K562 (cell line): ENCODE data around the gene ZNF229. TPM values are rescaled to one million over a fixed set of nuclear protein-coding genes. Genes with fewer than 3 reads are reported as not detected.

ENCODE experiments used
- ATAC-seq: fragments of 200-7000 bp; cut with Tn5 transposase; 3 replicates; pipeline ENCODE4 v1.9.1; 2020; ENCODE audit warnings: moderate library complexity
- Bru-seq: library from RNA; stranded (reverse); fragments of 400-500 nt; gene quantifications from one replicate; lab custom pipeline; 2021; lab: Mats Ljungman, UMichigan
- BruChase-seq, 2 experiments: library from RNA; stranded (reverse); fragments of 400-500 nt; gene quantifications; one replicate each; lab custom pipeline; 2021; lab: Mats Ljungman, UMichigan
- BruUV-seq: library from RNA; stranded (reverse); fragments of 400-500 nt; replicated peaks from 2 replicates; lab custom pipeline; 2021; lab: Mats Ljungman, UMichigan
- CTCF ChIA-PET: fragments of 300-600 bp; formaldehyde crosslinking; extraction: SDS; loops from one replicate; lab custom pipeline; 2021; ENCODE audit warnings: low intra/inter-chr PET ratio; lab: Yijun Ruan, JAX
- POLR2A ChIA-PET: fragments of 300-600, 350-650 bp; sonication (Branson Sonifier 250); formaldehyde crosslinking; extraction: SDS; loops from one replicate; lab custom pipeline; 2021; ENCODE audit warnings: antibody characterized with exemption, inconsistent platforms; lab: Yijun Ruan, JAX
- DNase-seq, 4 experiments: peaks; one replicate each; pipeline versions ENCODE4 v3.0.0 to v3.0.0-alpha.2; 2011 to 2018; ENCODE audit warnings: low spot score in 3 of 4, mixed read lengths in 3 of 4; ENCODE audit errors: extremely low read depth in 1 of 4
- FAIRE-seq: peaks from 2 replicates; lab custom pipeline; 2011; peaks lifted over from hg19 to GRCh38; lab: Jason Lieb, UNC
- H2AFZ ChIP-seq: 2 replicates; pipeline ENCODE4 v1.6.0; 2011; ENCODE audit warnings: low read depth, low read length, control low read depth, inconsistent platforms
- H3K27ac ChIP-seq: fragments of 200-600 bp; 3 replicates; pipeline ENCODE4 v1.8.0; 2011; ENCODE audit warnings: low read depth, mild to moderate bottlenecking, control low read depth, inconsistent platforms, low read length, moderate library complexity, mixed read lengths; ENCODE audit errors: extremely low read depth
- H3K27me3 ChIP-seq, 2 experiments: fragments of 300-600 bp in 1 of 2; 2 replicates in 1 of 2; 3 replicates in 1 of 2; pipeline versions ENCODE4 v1.6.0 to v1.8.0; 2011; ENCODE audit warnings: inconsistent platforms in 2 of 2, low read length in 2 of 2, mild to moderate bottlenecking in 1 of 2, mixed read lengths in 1 of 2, moderate library complexity in 1 of 2; ENCODE audit not compliant: control insufficient read depth in 2 of 2, insufficient read depth in 2 of 2
- H3K36me3 ChIP-seq: fragments of 300-600 bp; 3 replicates; pipeline ENCODE4 v1.8.0; 2011; ENCODE audit warnings: mild to moderate bottlenecking, low read length, inconsistent platforms; ENCODE audit not compliant: control insufficient read depth, insufficient read depth
- H3K4me1 ChIP-seq, 2 experiments: fragments of 200-600 bp in 1 of 2; replicated peaks in 1 of 2; 2 replicates in 1 of 2; 3 replicates in 1 of 2; pipeline versions ENCODE4 v1.5.1 to v1.8.0; 2011; ENCODE audit warnings: inconsistent platforms in 2 of 2, low read length in 2 of 2, mild to moderate bottlenecking in 1 of 2, mixed read lengths in 1 of 2, moderate library complexity in 1 of 2; ENCODE audit not compliant: control insufficient read depth in 2 of 2, insufficient read depth in 2 of 2
- H3K4me2 ChIP-seq: 2 replicates; pipeline ENCODE4 v1.6.1; 2011; ENCODE audit warnings: low read length, control low read depth, inconsistent platforms, mixed read lengths; ENCODE audit not compliant: insufficient read depth
- H3K4me3 ChIP-seq: fragments of 200-600 bp; sonication (generic), shearing (Covaris generic); 2 replicates; pipeline ENCODE4 v1.5.1; 2016; ENCODE audit warnings: control low read depth, inconsistent platforms
- H3K79me2 ChIP-seq: fragments of 200-600 bp; 3 replicates; pipeline ENCODE4 v1.8.0; 2011; ENCODE audit warnings: low read length, inconsistent platforms; ENCODE audit not compliant: control insufficient read depth, insufficient read depth
- H3K9ac ChIP-seq, 2 experiments: 2 replicates each; pipeline versions ENCODE4 v1.6.0 to v1.6.1; 2011; ENCODE audit warnings: low read depth in 2 of 2, low read length in 2 of 2, control low read depth in 1 of 2, inconsistent platforms in 1 of 2, mild to moderate bottlenecking in 1 of 2, mixed read lengths in 1 of 2; ENCODE audit not compliant: insufficient read depth in 1 of 2
- H3K9me1 ChIP-seq: one replicate; pipeline ENCODE4 v1.6.0; 2011; ENCODE audit warnings: inconsistent platforms, mild to moderate bottlenecking, low read length, moderate library complexity; ENCODE audit not compliant: control insufficient read depth, insufficient read depth
- H3K9me3 ChIP-seq: replicated peaks from 2 replicates; pipeline ENCODE4 v1.5.1; 2011; ENCODE audit warnings: low read depth, low read length, inconsistent platforms; ENCODE audit not compliant: control insufficient read depth, insufficient read depth
- H4K20me1 ChIP-seq: replicated peaks from 2 replicates; pipeline ENCODE4 v1.6.1; 2011; ENCODE audit warnings: low read length, inconsistent platforms, mixed read lengths; ENCODE audit not compliant: control insufficient read depth, insufficient read depth
- ELF1 ChIP-seq: fragments of 200-800 bp; sonication (Bioruptor generic); IDR thresholded peaks from 2 replicates; pipeline ENCODE4 v1.6.1; 2016; ENCODE audit warnings: missing genetic modification characterization, missing compliant biosample characterization
- ETV5 ChIP-seq: sonication (generic); formaldehyde crosslinking; IDR thresholded peaks from 2 replicates; pipeline ENCODE4 v1.4.0; 2020; ENCODE audit warnings: low read depth, mild to moderate bottlenecking, missing genetic modification reagents
- JUND ChIP-seq, 2 experiments: IDR thresholded peaks; 2 replicates in 1 of 2; 3 replicates in 1 of 2; pipeline ENCODE4 v1.6.1; 2011; ENCODE audit warnings: borderline replicate concordance in 2 of 2, low read depth in 2 of 2, low read length in 2 of 2, improper control_type of control experiment in 1 of 2, missing biosample characterization in 1 of 2, missing genetic modification characterization in 1 of 2, missing genetic modification reagents in 1 of 2
- MAZ ChIP-seq, 2 experiments: fragments of 450-650 bp in 1 of 2; sonication (generic) in 1 of 2; formaldehyde crosslinking; IDR thresholded peaks in 1 of 2; conservative IDR thresholded peaks in 1 of 2; 2 replicates each; pipeline versions ENCODE4 v1.4.0 to v1.5.0; 2020; ENCODE audit warnings: mild to moderate bottlenecking in 1 of 2, missing genetic modification reagents in 1 of 2
- NR2C2 ChIP-seq, 2 experiments: fragments of 200-800 bp in 1 of 2; sonication (Bioruptor generic) in 1 of 2; sonication (generic) in 1 of 2; formaldehyde crosslinking in 1 of 2; IDR thresholded peaks; 2 replicates each; pipeline versions ENCODE4 v1.6.1 to v1.8.0; 2016 to 2022; ENCODE audit warnings: mild to moderate bottlenecking in 1 of 2, missing compliant biosample characterization in 1 of 2, missing genetic modification characterization in 1 of 2, missing genetic modification reagents in 1 of 2
- PHF8 ChIP-seq: fragments of 200-600 bp; sonication (generic); IDR thresholded peaks from 2 replicates; pipeline ENCODE4 v1.6.1; 2012; ENCODE audit warnings: mixed run types, mild to moderate bottlenecking, inconsistent platforms, low read length, moderate library complexity, borderline replicate concordance
- PKNOX1 ChIP-seq: fragments of 450-650 bp; IDR thresholded peaks from 2 replicates; pipeline ENCODE4 v1.6.1; 2016
- RBFOX2 ChIP-seq: fragments of 200-400 bp; formaldehyde crosslinking; IDR thresholded peaks from 2 replicates; pipeline ENCODE4 v1.6.1; 2017; ENCODE audit warnings: low read depth, mild to moderate bottlenecking, low read length, moderate library complexity
- SIX5 ChIP-seq, 2 experiments: IDR thresholded peaks; 2 replicates each; pipeline ENCODE4 v1.6.1; 2011; ENCODE audit warnings: low read length in 2 of 2, borderline replicate concordance in 1 of 2, low read depth in 1 of 2, mild to moderate bottlenecking in 1 of 2, moderate library complexity in 1 of 2; ENCODE audit not compliant: insufficient read depth in 1 of 2
- WGBS: fragments of 100-300 bp; shearing (Covaris generic); methylation state at CpG from one replicate; pipeline ENCODE4 v1.1.6; 2016; ENCODE audit warnings: low coverage, mixed read lengths; ENCODE audit not compliant: insufficient coverage; ENCODE audit errors: missing lambda C conversion rate; 5-methylcytosine and 5-hydroxymethylcytosine counted together
- in situ Hi-C: fragments of 300-500 bp; cut with MboI; formaldehyde crosslinking; loops from 4 replicates; pipeline ENCODE4 v1.15.0; 2018; ENCODE audit warnings: inconsistent platforms, mixed read lengths
- intact Hi-C: fragments of 100-400 bp; cut with micrococcal nuclease; formaldehyde crosslinking; loops from 2 replicates; pipeline ENCODE4 v1.14.2; 2022
- long read RNA-seq, 3 experiments: library from polyadenylated mRNA in 2 of 3; library from RNA in 1 of 3; unstranded in 2 of 3; stranded (forward) in 1 of 3; transcript quantifications; one replicate each; pipeline ENCODE4 v2.0.0, GENCODE V29; 2019 to 2022
- polyA minus RNA-seq, 3 experiments: library from RNA; depleted of rRNA, polyadenylated mRNA; stranded (reverse); fragments of >200 nt; gene quantifications; 2 replicates each; pipeline ENCODE4 v1.2.3, GENCODE V29; 2011
- polyA plus RNA-seq, 8 experiments: library from polyadenylated mRNA; depleted of rRNA in 4 of 8; stranded (reverse) in 5 of 8; unstranded in 3 of 8; fragments of >200 nt; fragmentation: Nextera tagmentation in 2 of 8; fragmentation: Illumina TruSeq in 1 of 8; extraction: Ambion mirVana in 2 of 8; extraction: Trizol in 1 of 8; gene quantifications; 2 replicates each; pipeline versions ENCODE4 v1.2.1 to v1.2.3, GENCODE V29; 2011 to 2014; ENCODE audit warnings: inconsistent platforms in 1 of 8, missing spikeins in 1 of 8
- total RNA-seq, 7 experiments: library from RNA; depleted of rRNA in 6 of 7; stranded (reverse); fragments of >200 nt in 6 of 7; fragmentation: Illumina TruSeq in 2 of 7; extraction: Trizol in 2 of 7; gene quantifications; 2 replicates each; pipeline versions ENCODE4 v1.2.1 to v1.2.3, GENCODE V29; 2011 to 2021; ENCODE audit warnings: low replicate concordance in 1 of 7
- TF ChIP-seq, protein P1 (sequence below): fragments of 250-450 bp; sonication (Bioruptor Pico); IDR thresholded peaks from 2 replicates; pipeline ENCODE4 v1.8.0; 2022; ENCODE audit warnings: inconsistent platforms

Gene ZNF229
- 2.2 TPM in 2 replicates for total RNA-seq (2011; cell fraction: chromatin; rRNA removed; ENCODE audit: low replicate concordance)
- total RNA-seq (2011; cell fraction: nucleolus; rRNA removed): 0.33 and 1.1 TPM in 2 replicates
- 2.2 and 2.3 TPM in 2 replicates for total RNA-seq (2011; cell fraction: nucleoplasm; rRNA removed)
- total RNA-seq (2014; rRNA removed) (0.50 and 2.5 TPM in 2 replicates), total RNA-seq (2014; rRNA removed; fragmentation: Illumina TruSeq; extraction: Trizol) (1.1 and 1.5 TPM in 2 replicates), total RNA-seq (2015; rRNA removed; fragmentation: Illumina TruSeq; extraction: Trizol) (0.94 TPM in 2 replicates), total RNA-seq (2021) (1.0 and 2.4 TPM in 2 replicates), polyA plus RNA-seq (2011; rRNA removed) (0.08 and 0.40 TPM in 2 replicates), polyA plus RNA-seq (2014; fragmentation: Illumina TruSeq; extraction: Trizol) (0.72 and 0.79 TPM in 2 replicates), polyA plus RNA-seq (2014; fragmentation: Nextera tagmentation; extraction: Ambion mirVana) (under 1 TPM; 0.31 to 0.74 TPM), polyA plus RNA-seq (2014; rRNA removed) (0.50 and 0.56 TPM in 2 replicates), polyA minus RNA-seq (2011; rRNA and poly(A)+ RNA removed) (0.21 and 2.1 TPM in 2 replicates), Bru-seq, nascent RNA (percentile 36 among the genes with signal in this experiment), BruChase-seq, experiment 1, labeled RNA remaining after a 2-hour chase (percentile 51 among the genes with signal in this experiment), BruChase-seq, experiment 2, labeled RNA remaining after a 6-hour chase (percentile 55 among the genes with signal in this experiment)
- polyA plus RNA-seq (2011; cell fraction: cytosol; rRNA removed): 0.13 and 0.21 TPM in 2 replicates
- 0.15 and 0.51 TPM in 2 replicates for polyA plus RNA-seq (2011; cell fraction: nucleus; rRNA removed)
- polyA plus RNA-seq (2012): 0.82 and 1.1 TPM in 2 replicates
- not detected in 2 replicates for polyA minus RNA-seq (2011; cell fraction: cytosol; rRNA and poly(A)+ RNA removed)
- polyA minus RNA-seq (2011; cell fraction: nucleus; rRNA and poly(A)+ RNA removed): 0.27 and 0.33 TPM in 2 replicates
- long read RNA-seq, experiment 1, full-length matches to known transcripts: 3 of 6 reads
- long read RNA-seq, experiment 1, partial matches to known transcripts: 0 of 6 reads
- long read RNA-seq, experiment 1, other reads (novel, unspliced or antisense): 3 of 6 reads
- long read RNA-seq, experiment 2, partial matches to known transcripts: 1 of 1 reads
- long read RNA-seq, experiment 2, other reads (novel, unspliced or antisense): 0 of 1 reads
- long read RNA-seq, experiment 3: 0 reads

DNA sequence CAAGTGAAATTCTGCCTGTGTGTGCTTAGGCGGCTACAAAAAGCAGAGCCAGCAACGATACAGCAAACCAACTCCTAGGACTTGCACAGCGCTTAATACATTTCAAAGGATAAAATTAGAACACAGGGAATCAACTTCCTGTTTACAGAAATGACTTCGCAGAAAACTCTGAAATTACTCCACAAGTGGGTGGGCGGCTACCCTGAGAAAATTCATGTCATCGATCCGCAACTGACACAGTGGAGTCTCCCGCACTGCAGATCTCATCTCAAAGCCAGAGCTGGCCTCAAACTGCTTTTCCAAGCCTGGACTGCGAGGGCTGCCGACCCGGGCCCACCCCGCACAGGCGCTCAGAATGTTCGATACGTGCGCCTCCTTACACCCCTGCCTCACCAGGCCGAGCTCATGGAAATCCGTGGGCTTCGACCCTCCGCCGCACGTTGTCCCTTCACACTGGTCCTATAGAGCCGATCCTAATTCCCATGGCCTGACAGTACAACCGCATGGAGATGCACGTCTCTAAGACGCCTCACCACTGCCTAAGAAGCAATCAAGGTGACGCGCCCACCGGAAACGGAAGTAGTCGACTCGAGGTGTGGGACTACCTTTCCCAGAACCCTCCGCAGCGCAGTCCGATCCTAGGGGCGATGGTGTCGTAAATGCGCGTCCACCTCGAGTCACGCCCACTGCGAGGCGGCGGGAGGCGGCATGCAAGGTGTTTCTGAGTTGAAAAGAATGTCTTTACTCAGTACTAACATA lies at the start of gene ZNF229:
Gene ZNF229, minus strand, starts transcription at position 557 of the 759 bp plus-strand sequence. CDS start 5,625 bp downstream, outside the sequence.
- TSS peak; percentile 66 for BruUV-seq
- in situ Hi-C loops (no loop called here), intact Hi-C loops (no loop called here)
- Histone ChIP-seq H3K36me3 (no peaks in the 10 kb centered on the region), H2AFZ (peak within 1 kb of the TSS; percentile 81), H3K4me3 (peak within 1 kb of the TSS; percentile 45), H3K9ac (0 out of 4 replicates have a peak within 1 kb of the TSS, but pooled peaks of 1 of the 2 experiments have one; percentile 22), H4K20me1 (no peaks in the 10 kb centered on the region), H3K79me2 (no peaks in the 10 kb centered on the region), H3K9me1 (no peaks in the 10 kb centered on the region), H3K27ac (peak within 1 kb of the TSS; percentile 61; the same call in 2 of the 3 replicates), H3K9me3 (peaks cover 2% of the 10 kb centered on the region; the same call in 1 of the 2 replicates), H3K4me1 (peaks cover 0 to 6% of the 10 kb centered on the region in 2 experiments; a peak in 2 of 5 replicates), H3K4me2 (peak within 1 kb of the TSS; percentile 80), H3K27me3 (no peaks in the 10 kb centered on the region)
- ChIA-PET CTCF (no interaction called here), POLR2A (interaction anchor here (0.6 kb wide), 1 partner anchor 8 kb away, joined by 3 read pairs; no protein-coding TSS in a partner anchor)
- FAIRE-seq (peak; percentile 59), ATAC-seq (peak; percentile 96), DNase-seq (peak; percentile 66 to 78 (median 72))
- 11% methylated on average over 45 of the region's 45 CpGs for WGBS
- TF ChIP-seq PKNOX1 (0 out of 2 replicates have a peak, but pooled peaks have one; percentile 13), NR2C2 (CRISPR knock-in tag; IDR thresholded peaks at IDR 0.05) (no peak), NR2C2 (tag; IDR thresholded peaks at IDR 0.05) (peak; percentile 79), ELF1 (tag) (peak; percentile 41; the same call in 1 of the 2 replicates), JUND (IDR thresholded peaks at IDR 0.05; ENCODE audit: borderline replicate concordance, low read depth, low read length) (no peak), JUND (tag; IDR thresholded peaks at IDR 0.05; ENCODE audit: borderline replicate concordance, low read depth, low read length) (0 out of 3 replicates have a peak, but pooled peaks have one; percentile 14), SIX5 (IDR thresholded peaks at IDR 0.05; ENCODE audit: borderline replicate concordance in 1 of 2, insufficient read depth in 1 of 2, low read depth in 1 of 2, low read length in 2 of 2) (peak; percentile 45 to 51; a peak in 2 of 4 replicates), ETV5 (CRISPR knock-in tag) (0 out of 2 replicates have a peak, but pooled peaks have one; percentile 20), RBFOX2 (peak; percentile 59), PHF8 (peak; percentile 22; the same call in 1 of the 2 replicates), MAZ (CRISPR knock-in tag; conservative IDR thresholded peaks at IDR 0.05 in 1 of 2, IDR thresholded peaks at IDR 0.05 in 1 of 2) (peak in 1 of 2 experiments; percentile 36; a peak in 1 of 4 replicates)
- TF ChIP-seq, protein P1, sequence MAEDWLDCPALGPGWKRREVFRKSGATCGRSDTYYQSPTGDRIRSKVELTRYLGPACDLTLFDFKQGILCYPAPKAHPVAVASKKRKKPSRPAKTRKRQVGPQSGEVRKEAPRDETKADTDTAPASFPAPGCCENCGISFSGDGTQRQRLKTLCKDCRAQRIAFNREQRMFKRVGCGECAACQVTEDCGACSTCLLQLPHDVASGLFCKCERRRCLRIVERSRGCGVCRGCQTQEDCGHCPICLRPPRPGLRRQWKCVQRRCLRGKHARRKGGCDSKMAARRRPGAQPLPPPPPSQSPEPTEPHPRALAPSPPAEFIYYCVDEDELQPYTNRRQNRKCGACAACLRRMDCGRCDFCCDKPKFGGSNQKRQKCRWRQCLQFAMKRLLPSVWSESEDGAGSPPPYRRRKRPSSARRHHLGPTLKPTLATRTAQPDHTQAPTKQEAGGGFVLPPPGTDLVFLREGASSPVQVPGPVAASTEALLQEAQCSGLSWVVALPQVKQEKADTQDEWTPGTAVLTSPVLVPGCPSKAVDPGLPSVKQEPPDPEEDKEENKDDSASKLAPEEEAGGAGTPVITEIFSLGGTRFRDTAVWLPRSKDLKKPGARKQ (CRISPR knock-in tag): 0 out of 2 replicates have a peak, but pooled peaks have one; percentile 30
